GM18907 (cell line): ENCODE measurements around the gene MTO1.
"Not testable (repeated sequence)": the region's sequence is repeated elsewhere in the genome, so short reads cannot be mapped to it uniquely, and the experiment has no call there.

Experiments used
- ATAC-seq: cut with Tn5 transposase; IDR thresholded peaks from one replicate; pipeline ENCODE4 v1.9.1; 2021; ENCODE audit warnings: mild to moderate bottlenecking, moderate library complexity; ENCODE audit not compliant: unreplicated experiment

The MTO1 gene

DNA sequence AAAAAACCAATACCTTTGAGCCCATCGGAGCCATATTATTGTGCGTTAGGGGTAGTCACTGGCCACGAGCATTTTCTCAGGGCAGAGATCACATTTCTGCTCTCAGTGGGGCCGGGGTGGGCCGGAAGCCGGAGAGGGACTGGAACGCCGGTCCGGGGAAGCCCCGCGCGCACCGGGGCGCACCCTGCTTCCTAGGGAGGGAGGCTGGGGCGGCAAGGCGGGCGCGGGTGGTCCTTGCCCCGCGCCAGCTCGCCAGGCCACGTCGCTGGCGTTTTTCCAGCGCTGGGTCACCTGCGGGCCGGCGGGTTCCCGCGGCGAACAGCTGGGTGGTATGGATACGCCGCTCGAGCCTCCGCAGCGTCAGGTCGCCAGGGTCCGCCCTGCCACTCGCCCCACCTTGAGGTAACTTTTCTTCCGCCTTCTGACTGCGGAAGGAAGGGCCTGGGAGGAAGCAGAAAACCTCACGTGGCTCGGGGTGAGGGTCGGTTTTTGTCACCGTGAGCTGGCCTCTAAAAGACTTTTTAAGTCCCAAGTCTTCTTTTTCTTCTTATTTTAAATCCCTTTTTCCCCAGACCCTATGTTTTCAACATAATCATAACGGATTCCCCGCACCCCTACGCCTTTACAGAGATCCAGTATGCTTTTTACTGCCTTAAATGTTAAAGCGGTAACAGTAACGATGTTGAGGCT is 62.0 kb downstream of the MTO1 start:
- ATAC-seq: peak; percentile 57

DNA sequence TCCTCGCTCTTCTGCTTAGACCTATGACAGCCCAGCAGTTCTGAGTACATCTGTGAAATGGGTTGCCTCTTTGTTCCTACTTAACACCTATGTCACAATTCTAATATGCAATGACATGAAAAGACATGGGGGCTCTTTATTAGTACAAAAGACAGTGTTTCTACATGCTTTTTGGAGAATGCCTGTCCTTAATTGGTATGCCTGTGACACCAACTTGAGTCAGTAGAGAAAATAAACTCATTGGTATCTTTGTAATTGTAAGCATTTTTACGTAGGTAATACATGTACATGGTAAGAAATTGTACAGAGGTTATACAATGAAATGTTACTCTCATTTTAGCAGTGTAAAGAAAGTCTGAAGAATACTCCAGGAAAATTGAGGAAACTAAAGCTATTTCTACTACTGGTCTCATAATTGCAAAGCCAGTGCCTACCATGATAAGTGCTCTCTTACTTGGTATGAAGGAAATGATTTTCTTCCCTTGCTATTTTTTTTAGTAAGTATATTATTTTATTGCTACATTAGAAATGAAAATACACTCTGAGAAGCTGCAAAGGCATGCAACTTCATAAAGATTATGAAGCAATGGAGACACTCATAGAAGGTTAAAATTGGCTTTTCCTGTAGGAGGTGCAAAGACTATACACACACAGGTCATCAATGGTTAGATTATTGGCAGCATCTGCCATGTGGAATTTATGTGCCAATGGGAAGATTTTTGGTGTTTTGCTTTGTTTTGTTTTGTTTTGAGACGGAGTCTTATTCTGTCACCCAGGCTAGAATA is 64.2 kb downstream of the MTO1 start:
- no peak for ATAC-seq

DNA sequence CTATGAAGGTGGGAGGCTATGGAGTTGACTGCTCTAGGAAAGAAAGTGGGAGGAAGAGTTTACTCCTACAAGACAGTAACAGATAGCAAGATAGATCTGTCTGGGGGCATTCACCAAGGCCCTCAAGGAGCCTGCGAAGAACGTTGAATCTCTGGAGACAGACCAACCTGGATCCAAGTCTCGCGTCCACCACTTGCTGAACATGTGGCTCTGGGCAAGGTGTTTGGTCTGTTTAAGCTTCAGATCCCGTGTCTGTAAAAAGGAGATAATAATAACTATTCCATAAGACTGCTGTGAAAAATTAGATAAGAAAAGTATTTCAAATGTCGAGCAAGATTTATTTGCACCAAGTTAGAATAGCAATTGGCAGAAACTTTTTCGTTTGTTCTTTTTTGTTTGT is 67.4 kb downstream of the MTO1 start:
- no peak for ATAC-seq

DNA sequence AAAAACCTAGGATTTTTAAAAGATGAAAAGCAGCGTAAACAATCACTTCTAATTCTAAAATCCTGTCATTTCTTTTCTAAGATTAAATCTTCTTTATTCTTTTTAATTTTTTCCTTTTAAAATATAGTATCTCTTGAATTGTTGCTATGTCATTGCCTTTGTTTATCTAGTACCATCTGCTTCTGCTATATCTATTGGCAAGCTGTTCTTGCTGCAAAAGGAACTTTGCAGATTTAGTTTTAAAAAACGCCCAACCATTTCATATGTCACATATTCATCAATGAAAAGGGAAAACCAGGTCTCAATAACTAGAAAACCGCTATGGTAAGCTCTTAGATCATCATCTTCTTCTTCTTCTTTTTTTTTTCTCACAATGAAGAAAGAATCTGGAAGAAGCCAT is 70.8 kb downstream of the MTO1 start:
- no peak for ATAC-seq

DNA sequence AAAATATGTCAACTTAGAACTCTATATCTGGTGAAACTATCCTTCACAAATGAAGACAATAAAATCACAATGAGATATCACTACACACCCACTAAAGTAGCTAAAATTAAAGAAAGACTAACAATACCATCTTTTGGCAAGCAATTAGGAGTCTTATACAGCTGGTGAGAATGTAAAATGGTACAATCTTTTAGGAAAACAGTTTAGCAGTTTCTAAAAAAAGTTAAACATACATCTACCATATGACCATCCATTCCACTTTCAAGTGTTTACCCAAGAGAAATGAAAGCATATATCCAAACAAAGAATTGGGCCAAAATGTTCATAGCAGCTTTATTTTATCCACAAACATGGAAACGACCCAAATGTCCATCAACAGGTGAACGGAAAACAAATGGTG is 73.1 kb downstream of the MTO1 start:
- ATAC-seq: no peak

DNA sequence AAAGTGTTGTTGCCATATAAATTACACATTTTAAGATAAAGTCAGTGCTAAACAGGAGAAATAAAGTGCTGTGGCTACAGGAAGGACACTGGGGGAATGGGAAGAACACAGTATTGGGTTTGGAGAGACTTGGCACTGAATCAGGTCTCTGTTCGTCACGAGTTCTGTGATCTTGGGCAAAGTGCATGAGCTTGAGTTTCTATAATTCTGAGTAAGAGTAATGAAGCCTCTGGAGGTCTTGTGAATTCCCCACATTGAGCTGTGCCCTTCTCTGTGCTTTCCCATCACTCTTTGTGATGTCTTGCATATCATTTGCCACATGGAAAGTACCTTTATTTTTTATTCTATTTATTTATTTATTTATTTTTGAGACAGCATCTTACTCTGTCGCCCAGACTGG is 76.1 kb downstream of the MTO1 start:
- ATAC-seq: peak; percentile 78

DNA sequence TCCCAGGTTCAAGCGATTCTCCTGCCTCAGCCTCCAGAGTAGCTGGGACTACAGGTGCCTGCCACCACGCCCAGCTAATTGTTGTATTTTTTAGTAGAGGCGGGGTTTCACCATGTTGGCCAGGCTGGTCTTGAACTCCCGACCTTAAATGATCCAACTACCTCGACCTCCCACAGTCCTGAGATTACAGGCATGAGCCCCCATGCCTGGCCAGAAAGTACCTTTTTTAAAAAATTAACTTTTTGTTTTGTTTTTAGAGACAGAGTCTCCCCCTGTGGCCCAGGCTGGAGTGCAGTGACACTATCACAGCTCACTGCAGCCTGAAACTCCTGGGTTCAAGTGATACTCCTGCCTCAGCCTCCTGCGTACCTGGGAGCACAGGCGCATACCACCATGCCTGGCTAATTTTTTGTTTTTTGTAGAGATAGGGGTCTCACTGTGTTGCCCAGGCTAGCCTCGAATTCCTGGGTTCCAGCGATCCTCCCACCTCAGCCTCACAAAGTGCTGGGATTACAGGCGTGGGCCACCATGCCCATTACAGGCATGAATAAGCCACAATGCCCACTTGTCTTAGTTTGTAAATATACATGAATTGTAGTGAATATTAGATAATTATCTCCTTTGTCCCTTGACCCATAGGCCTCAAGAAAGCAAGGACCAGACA is 76.7 kb downstream of the MTO1 start:
- ATAC-seq: peak; percentile 36

DNA sequence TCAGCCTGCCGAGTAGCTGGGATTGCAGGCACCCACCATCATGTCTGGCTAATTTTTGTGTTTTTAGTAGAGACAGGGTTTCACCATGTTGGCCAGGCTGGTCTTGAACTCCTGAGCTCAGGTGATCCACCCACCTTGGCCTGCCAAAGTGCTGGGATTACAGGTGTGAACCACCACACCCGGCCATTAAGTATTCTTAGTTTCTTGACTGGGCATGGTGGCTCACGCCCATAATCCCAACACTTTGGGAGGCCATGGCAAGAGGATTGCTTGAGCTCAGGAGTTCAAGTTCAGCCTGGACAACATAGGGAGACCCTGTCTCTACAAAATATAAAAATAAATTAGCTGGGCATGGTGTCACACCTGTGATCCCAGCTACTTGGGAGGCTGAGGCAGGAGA is 80.9 kb downstream of the MTO1 start:
- ATAC-seq: not testable (repeated sequence)

DNA sequence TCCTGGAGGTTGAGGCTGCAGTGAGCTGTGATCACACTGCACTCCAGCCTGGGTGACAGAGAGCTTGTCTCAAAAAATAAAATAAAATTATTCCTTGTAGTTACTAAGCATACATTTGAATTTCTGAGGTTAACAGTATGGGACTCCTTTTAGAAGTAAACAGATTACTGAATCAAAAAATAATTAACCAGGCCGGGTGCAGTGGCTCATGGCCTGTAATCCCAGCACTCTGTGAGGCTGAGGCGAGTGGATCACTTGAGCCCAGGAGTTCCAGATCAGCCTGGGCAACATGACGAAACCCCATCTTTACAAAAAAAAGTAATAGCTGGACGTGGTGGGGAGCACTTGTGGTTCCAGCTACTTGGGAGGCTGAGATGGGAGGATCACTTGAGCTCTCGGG is 81.4 kb downstream of the MTO1 start:
- no peak for ATAC-seq

DNA sequence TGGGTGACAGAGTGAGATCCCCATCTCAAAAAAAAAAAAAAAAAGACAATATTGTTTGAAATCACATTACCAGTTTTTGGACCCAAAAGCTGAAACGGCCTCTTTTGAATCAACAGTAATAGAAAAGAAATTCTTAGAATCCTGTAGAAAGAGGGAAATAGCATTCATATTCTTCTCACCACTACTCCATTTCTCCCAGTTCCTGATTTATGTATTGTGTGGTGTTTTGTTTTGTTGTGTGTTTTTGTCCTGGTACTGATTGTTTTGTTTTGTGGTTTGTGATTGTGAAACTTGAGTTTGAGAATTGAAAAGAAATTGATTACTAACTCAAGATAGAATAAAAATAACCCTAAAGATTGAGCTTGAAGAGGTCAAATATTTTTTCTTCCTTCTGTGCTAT is 85.5 kb downstream of the MTO1 start:
- no peak for ATAC-seq

DNA sequence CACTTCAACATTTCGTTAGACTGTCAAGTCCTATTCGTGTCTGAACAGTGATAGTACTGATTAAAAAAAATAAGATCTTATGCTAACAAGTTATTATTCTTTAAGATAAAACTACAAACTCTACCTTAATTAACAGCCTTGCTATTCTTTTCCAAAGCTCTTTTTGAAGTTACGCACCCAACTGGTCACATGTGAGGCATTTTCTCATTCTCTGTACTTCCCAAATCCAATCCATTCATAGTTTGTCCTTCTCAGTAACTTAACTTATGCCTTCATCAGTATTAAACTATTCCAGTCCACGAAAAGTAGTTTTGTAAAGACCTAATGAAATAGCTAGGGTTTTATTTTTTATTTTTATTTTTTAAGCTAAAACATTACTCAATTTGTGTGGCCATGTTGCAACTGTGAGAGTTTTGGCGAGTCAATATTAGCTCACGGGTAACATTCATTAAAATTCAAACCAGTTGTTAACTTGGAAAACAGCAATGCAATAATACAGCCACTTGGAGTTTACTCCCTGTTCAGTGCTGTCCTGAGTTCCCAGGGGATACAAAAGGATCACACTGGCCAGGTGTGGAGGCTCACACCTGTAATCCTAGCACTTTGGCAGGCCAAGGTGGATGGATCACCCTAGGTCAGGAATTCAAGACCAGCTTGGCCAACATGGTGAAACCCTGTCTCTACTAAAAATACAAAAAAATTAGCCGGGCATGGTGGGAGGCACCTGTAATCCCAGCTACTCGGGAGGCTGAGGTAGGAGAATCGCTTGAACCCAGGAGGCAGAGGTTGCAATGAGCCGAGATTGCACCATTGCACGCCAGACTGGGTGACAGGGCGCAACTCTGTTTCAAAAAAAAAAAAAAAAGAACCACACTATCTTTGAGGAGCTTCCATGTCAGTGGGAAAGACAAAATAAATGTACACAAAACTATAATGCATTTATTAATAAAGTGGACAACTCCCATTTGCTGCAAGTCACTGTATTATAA is 87.2 kb downstream of the MTO1 start:
- ATAC-seq: no peak

DNA sequence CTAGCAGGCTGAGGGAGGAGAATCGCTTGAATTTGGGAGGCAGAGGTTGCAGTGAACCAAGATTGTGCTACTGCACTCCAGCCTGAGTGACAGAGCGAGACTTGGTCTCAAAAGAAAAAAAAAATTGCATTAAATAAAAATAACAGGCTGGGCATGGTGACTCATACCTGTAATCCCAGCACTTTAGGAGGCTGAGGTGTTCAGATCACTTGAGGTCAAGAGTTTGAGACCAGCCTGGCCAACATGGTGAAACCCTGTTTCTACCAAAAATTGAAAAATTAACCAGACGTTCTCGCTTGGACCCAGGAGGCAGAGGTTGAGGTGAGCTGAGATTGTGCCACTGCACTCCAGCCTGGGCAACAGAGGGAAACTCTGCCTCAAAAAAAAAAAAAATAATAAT is 89.6 kb downstream of the MTO1 start:
- not testable (repeated sequence) for ATAC-seq

DNA sequence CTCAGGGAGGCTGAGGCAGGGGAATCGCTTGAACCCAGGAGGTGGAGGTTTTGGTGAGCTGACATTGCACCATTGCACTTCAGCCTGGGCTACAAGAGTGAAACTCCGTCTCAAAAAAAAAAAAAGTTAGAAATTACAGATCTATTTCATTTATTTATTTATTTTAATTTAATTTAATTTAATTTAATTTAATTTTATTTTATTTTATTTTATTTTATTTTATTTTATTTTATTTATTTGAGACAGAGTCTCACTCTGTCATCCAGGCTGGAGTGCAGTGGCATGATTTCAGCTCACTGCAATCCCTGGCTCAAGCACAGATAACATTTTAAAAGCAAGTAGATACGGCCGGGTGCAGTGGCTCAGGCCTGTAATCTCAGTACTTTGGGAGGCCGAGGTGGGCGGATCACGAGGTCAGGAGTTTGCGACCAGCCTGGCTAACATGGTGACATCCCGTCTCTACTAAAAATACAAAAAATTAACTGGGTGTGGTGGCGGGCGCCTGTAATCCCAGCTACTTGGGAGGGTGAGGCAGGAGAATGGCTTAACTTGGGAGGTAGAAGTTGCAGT is 93.9 kb downstream of the MTO1 start:
- ATAC-seq: not testable (repeated sequence)

DNA sequence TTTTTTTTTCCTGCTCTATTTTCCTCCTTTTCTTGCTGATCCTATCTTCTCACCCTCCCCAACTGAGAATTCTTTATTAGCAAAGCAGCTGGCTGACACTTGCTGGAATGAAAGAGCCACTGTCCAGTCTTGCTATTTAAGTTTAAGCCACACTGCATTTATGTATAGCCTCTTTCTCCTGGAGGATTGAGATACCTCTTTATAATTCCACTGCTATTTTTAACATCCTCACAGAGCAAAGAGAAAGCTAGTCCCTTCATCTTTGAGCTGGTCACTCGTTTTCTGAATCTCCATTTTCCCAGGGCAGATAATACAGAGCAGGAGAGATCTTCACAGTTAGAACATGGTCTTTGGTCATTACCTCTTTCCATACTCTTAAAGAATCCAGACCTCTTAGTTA is 95.3 kb downstream of the MTO1 start:
- no peak for ATAC-seq
